ENCODE data around the gene MCM5. TPM values are rescaled to one million over a fixed set of nuclear protein-coding genes. Genes with fewer than 3 reads are reported as not detected.
A peak's percentile ranks its signal among the peaks of the same experiment; 100 is the strongest.

The MCM5 gene
- total and polyA plus RNA-seq, 2 experiments from 2014 or later: 26.2 to 82.1 TPM

GRCh38 chr22:35367331-35367886 is 32.5 kb upstream of the MCM5 start:
- no peak overlapping the region for H3K27ac ChIP-seq
- DNase-seq (ENCODE audit: low read depth in 1 of 2, low spot score in 1 of 2): no peak
- no peaks in the 10 kb centered on the region for H3K36me3 ChIP-seq
- no peaks in the 10 kb centered on the region for H3K27me3 ChIP-seq
- TF ChIP-seq CTCF (IDR thresholded peaks at IDR 0.05; ENCODE audit: low read depth, low read length): no peak
- no peak overlapping the region for H3K4me3 ChIP-seq
- H3K4me1 ChIP-seq (ENCODE audit: low read depth): no peaks in the 10 kb centered on the region
- H3K9me3 ChIP-seq (ENCODE audit: low read depth): no peaks in the 10 kb centered on the region

GRCh38 chr22:35368386-35368785 is 31.6 kb upstream of the MCM5 start:
- no peaks in the 10 kb centered on the region for H3K27me3 ChIP-seq
- DNase-seq (ENCODE audit: low read depth in 1 of 2, low spot score in 1 of 2): no peak
- H3K4me1 ChIP-seq (ENCODE audit: low read depth): no peaks in the 10 kb centered on the region
- H3K36me3 ChIP-seq: no peaks in the 10 kb centered on the region
- H3K4me3 ChIP-seq: no peak overlapping the region
- H3K9me3 ChIP-seq (ENCODE audit: low read depth): no peaks in the 10 kb centered on the region
- H3K27ac ChIP-seq: no peak overlapping the region
- TF ChIP-seq CTCF (IDR thresholded peaks at IDR 0.05; ENCODE audit: low read depth, low read length): no peak

- Histone ChIP-seq H3K27ac (no peak overlapping the region), H3K27me3 (no peaks in the 10 kb centered on the region), H3K9me3 (ENCODE audit: low read depth) (no peaks in the 10 kb centered on the region), H3K4me3 (no peak overlapping the region), H3K36me3 (no peaks in the 10 kb centered on the region), H3K4me1 (ENCODE audit: low read depth) (no peaks in the 10 kb centered on the region)
- DNase-seq (ENCODE audit: low read depth in 1 of 2, low spot score in 1 of 2): no peak
- no peak for TF ChIP-seq CTCF (IDR thresholded peaks at IDR 0.05; ENCODE audit: low read depth, low read length)
These were observed 29.9 kb upstream of the MCM5 start for GRCh38 chr22:35369996-35370395.

- peaks cover 5% of the 10 kb centered on the region for H3K4me1 ChIP-seq (ENCODE audit: low read depth)
- no peak overlapping the region for H3K27ac ChIP-seq
- no peak for DNase-seq (ENCODE audit: low read depth in 1 of 2, low spot score in 1 of 2)
- H3K9me3 ChIP-seq (ENCODE audit: low read depth): no peaks in the 10 kb centered on the region
- no peaks in the 10 kb centered on the region for H3K36me3 ChIP-seq
- H3K4me3 ChIP-seq: no peak overlapping the region
- no peaks in the 10 kb centered on the region for H3K27me3 ChIP-seq
- no peak for TF ChIP-seq CTCF (IDR thresholded peaks at IDR 0.05; ENCODE audit: low read depth, low read length)
These were observed 26.2 kb upstream of the MCM5 start for GRCh38 chr22:35373781-35374180.

GRCh38 chr22:35375031-35375430 is 24.9 kb upstream of the MCM5 start:
- H3K27ac ChIP-seq: no peak overlapping the region
- peaks cover 5% of the 10 kb centered on the region for H3K4me1 ChIP-seq (ENCODE audit: low read depth)
- peak in 1 of 2 donors; percentile 57 for DNase-seq (ENCODE audit: low read depth in 1 of 2, low spot score in 1 of 2)
- H3K27me3 ChIP-seq: no peaks in the 10 kb centered on the region
- H3K4me3 ChIP-seq: no peak overlapping the region
- no peak for TF ChIP-seq CTCF (IDR thresholded peaks at IDR 0.05; ENCODE audit: low read depth, low read length)
- H3K36me3 ChIP-seq: no peaks in the 10 kb centered on the region
- H3K9me3 ChIP-seq (ENCODE audit: low read depth): no peaks in the 10 kb centered on the region

GRCh38 chr22:35375526-35375925 is 24.4 kb upstream of the MCM5 start:
- no peaks in the 10 kb centered on the region for H3K9me3 ChIP-seq (ENCODE audit: low read depth)
- H3K36me3 ChIP-seq: no peaks in the 10 kb centered on the region
- no peaks in the 10 kb centered on the region for H3K27me3 ChIP-seq
- H3K27ac ChIP-seq: no peak overlapping the region
- no peak overlapping the region for H3K4me3 ChIP-seq
- DNase-seq (ENCODE audit: low read depth in 1 of 2, low spot score in 1 of 2): no peak
- no peak for TF ChIP-seq CTCF (IDR thresholded peaks at IDR 0.05; ENCODE audit: low read depth, low read length)
- peaks cover 8% of the 10 kb centered on the region for H3K4me1 ChIP-seq (ENCODE audit: low read depth)
